GOT3 (cell line): ENCODE measurements around the gene SLC22A17.
"Not testable (repeated sequence)": the region's sequence is repeated elsewhere in the genome, so short reads cannot be mapped to it uniquely, and the experiment has no call there.

Experiments
- DNase-seq: peaks from one replicate; lab custom pipeline; 2025; ENCODE audit warnings: mixed read lengths; lab: John Stamatoyannopoulos, UW

Gene SLC22A17

DNA sequence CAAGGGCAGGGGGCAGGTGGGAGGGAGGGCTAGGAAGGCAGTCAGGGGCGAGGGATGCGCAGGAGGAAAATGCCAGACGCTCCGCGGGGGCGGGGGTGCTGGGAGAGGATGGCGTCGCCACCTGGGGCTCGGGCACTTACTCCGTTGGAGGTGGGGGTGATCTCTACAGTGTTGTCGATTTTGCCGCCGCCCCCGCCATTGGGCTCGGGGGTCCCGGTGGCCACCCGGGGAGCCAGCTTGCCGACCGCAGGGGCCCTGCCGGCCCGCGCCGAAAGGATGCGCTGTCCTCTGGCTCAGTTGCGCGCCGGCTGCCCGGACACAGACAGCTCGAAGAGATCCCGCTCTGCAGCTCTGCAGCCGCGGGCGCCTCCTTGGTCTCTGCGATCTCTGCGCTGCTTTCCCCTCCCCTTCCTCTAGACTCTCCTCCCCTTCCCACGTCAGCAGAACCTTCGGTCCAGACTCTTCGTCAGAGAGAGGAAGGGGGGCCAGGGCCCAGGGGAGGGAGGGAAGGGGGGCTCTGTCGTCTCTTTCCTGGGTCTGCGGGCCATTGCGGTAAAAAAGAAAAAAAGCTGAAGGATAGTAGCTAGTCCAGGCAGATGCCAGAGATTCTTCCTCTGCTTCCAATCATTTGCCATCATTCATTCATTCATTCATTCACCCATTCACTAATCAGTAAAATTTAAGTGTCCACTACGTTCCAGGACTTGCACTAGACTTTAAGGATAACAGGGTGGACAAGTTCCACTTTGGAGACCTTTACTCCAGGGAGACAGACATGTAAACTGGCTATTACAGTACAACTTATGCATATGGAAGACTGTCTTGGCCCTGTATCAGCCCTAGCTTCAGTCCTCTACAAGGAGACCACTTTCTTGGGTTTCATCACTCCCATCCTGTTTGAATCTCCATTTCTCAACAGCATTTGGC is at the start of gene SLC22A17:
Gene SLC22A17 (minus strand): TSS at position 382 of the 927 bp plus-strand sequence.
- no peak for DNase-seq

DNA sequence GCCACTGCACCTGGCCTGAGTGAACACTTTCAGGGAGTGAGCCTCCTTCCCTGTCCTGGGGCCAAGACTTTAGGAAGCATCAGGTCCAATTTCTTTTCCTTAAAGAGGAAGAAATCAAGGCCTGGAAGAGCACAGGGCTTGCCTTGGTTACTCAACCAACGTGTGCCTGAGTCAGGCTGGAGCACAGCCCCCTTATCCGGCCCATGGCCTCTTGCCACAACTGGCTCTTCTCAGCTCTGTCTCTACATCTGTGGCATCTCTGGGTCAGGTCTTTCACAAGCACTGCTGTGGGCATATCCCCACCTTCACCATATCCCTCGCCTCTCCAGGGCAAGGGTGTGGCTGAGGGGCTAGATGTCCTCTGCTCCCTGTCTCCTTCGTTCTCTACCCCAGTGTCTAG is 48.6 kb upstream of the SLC22A17 start:
- DNase-seq: no peak

DNA sequence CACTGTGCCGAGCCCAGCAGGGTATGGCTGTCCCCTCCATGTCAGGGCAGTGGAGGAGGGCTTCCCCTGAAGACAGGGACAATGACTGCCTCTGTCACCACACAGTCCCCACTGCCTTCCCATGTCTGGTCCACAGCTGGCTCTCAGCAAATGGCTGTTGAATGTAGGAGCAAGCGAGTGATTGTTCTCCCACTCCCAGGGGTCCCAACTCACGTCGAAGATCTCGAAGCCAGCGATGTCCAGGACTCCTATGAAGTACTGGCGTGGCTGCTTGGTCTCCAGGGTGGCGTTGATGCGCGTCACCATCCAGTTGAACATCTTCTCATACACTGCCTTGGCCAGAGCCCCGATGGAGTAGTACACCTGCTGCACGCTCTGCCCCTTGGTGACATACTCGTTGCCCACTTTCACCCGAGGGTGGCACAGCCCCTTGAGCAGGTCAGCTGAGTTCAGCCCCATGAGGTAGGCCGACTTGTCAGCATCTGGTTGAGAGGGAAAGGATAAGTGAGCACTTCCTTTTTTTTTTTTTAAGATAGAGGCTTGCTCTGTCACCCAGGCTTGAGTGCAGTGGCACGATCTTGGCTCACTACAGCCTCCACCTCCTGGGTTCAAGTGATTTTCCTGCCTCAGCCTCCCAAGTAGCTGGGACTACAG is 47.9 kb upstream of the SLC22A17 start:
- DNase-seq: not testable (repeated sequence)

DNA sequence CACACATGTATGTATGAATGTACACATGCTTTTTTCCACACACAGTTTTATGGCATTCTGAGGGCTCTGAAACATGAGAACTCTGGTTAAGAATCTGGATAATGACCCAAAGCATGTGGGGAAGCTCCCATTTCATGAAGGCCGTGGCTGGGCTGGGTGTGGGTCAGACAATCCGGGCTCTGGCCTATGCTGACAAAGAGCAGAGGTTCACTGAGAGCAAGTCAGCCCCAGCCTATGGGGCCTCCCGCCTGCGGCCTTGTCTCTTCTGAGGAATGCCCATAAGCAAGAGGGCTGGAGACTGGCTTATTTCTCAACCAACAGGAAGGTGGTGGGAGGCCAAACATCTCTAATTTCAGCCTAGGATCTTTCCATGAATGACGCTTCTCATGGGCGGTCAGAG is 46.9 kb upstream of the SLC22A17 start:
- DNase-seq: no peak

DNA sequence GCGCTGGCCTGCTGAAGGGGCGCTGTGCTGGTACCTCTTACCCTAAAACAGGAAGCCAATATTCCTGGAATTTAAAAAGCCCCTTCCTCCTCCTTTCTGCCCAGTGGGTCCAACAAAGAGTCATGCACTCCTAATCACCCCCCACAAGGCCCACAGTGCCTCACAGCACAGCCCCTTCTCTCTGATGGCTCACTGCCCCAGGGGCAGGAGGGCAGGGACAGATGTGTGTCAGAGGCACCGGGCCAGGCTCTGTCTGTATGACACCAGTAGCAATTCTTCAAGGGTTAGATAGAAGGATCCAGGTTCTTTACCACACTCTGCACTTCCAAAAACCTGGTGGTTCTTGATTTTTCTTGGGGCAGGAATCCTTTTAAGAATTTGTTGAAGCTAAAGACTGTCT is 46.4 kb upstream of the SLC22A17 start:
- no peak for DNase-seq

DNA sequence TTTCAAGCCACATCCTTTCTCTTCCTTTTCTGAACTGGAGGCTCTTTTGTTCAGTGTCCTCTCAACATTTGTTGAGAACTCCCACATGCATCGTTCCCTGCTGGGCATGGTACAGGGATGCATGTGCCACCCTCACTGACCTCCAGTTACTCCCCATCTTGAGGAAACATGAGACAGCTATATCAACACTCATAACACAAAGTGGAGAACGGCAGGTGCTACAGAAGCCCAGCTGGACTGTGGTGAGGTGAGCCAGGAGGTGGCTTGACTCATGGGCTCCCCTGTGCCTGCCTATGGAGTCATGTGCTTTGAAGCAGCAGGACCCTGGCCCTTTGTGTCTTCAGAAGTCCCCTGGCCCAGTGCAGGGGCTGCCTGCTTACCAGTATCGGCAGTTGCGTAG is 45.7 kb upstream of the SLC22A17 start:
- no peak for DNase-seq

DNA sequence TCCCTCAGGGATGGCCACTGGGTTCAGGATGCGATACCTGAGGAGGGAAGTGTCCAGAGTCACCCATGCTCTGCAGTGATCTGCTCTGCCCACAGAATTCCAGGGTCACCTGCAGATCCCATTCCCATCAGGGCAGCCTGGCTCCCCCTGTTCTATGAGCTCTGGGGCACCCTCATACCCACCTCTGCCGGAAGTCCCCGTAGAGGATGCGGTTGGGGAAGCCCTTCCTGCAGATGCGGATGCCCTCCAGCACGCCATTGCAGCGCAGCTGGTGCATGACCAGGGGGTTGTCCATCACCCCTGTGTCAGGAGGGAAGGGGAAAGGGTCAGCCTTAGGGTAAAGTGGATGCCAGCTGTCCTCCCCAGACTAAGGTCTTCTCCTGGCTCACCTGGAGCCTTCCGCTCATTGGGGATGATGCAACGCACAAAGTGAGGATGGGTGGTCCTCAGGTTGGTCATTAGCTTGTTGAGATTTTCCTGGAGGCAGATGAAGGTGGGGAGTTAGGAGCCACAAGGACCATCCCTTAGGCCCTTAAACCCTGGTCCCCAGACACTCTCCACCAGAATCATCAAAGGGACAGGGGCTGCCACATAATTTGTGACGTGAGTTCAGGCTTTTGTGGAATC is 44.2 kb upstream of the SLC22A17 start:
- no peak for DNase-seq

DNA sequence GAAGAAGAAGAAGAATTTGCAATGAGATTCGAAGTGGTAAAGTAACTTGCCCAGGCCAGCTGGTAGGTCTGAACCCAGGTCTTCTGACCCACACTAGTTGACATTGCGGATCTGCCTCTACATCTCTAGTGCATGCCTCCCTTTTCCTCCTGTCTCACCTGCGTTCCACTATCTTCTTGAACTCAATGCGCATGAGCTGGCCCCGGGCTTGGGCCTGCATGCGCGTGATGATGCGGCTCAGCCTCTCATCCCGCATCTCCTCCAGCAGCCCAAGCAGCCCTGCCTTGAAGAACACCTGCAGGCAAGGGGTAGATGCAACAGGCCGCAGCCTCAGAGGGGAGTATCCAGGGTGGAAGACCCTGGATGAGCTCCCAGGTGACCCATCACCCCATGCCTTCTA is 43.4 kb upstream of the SLC22A17 start:
- DNase-seq: no peak

DNA sequence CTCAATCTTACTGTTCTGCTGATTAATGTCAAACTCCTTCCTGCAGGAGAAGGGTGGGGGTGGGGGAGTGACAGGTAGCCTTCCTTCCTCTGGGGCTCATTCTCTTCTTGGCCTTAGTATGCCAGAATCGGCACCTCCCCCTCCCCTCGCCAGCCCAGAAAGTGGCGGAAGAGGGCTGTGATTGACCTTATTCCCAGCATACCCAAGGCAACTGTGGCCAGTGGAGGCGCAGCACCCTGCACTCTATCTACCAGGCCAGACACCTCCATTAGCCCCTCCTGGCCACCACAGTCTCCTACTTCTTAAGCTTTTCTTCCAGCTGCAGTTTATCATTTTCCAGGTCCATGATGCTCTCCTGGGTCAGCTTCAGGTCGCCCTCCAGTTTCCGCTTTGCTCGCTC is 39.9 kb upstream of the SLC22A17 start:
- DNase-seq: no peak

DNA sequence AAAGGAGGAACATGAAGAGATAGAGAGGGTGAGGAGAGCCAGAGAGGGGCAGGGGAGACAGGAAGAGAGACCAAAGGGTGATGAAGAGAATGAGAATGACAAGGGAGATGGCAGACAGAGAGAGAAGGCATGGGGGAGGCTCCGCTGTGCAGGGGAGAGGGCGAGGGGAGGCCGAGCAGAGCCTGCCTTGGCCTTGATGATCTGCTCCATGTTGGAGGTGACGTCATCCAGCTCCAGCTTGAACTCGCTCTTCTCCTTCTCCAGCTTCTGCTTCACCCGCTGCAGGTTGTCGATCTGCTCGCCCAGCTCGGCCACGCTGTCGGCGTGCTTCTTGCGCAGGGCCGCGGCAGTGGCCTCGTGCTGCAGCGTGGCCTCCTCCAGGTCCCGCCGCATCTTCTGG is 37.2 kb upstream of the SLC22A17 start:
- DNase-seq: not testable (repeated sequence)

DNA sequence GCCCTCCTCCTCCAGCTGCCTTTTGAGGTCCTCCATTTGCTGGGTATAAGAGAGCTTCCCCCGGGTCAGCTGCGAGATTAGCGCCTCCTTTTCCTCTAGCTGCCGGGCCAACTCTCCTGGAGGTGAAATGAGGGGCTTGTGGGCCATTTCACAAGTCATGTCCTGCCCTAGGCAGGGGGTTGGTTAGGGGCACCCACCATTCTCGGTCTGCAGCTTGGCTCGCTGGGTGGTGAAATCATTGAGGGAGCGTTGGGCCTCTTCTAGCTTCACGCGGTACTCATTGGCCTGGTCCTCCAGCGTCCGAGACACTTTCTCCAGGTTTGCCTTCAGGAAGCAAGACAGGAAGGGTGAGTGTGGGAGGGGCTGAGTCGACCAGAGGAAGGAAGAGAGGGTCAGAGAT is 36.7 kb upstream of the SLC22A17 start:
- no peak for DNase-seq

DNA sequence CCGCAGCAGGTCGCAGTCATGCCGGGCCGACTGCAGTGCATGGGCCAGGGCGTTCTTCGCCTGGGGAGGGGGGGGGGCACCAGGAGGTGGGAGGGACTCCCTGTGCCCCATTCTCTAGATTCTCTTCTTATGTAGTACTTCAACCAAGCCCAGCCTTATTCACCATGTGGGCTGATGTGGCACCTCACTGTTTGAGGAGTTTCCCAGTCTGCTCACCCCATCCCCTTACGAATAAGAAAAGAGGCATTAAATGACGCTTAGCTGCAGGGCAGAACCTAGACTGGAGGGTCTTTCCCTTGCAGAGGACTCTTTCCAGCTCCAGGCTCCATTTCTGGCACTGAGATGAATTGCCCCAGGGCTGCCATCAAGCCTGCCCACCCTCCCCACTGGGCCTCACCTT is 36.3 kb upstream of the SLC22A17 start:
- DNase-seq: no peak

DNA sequence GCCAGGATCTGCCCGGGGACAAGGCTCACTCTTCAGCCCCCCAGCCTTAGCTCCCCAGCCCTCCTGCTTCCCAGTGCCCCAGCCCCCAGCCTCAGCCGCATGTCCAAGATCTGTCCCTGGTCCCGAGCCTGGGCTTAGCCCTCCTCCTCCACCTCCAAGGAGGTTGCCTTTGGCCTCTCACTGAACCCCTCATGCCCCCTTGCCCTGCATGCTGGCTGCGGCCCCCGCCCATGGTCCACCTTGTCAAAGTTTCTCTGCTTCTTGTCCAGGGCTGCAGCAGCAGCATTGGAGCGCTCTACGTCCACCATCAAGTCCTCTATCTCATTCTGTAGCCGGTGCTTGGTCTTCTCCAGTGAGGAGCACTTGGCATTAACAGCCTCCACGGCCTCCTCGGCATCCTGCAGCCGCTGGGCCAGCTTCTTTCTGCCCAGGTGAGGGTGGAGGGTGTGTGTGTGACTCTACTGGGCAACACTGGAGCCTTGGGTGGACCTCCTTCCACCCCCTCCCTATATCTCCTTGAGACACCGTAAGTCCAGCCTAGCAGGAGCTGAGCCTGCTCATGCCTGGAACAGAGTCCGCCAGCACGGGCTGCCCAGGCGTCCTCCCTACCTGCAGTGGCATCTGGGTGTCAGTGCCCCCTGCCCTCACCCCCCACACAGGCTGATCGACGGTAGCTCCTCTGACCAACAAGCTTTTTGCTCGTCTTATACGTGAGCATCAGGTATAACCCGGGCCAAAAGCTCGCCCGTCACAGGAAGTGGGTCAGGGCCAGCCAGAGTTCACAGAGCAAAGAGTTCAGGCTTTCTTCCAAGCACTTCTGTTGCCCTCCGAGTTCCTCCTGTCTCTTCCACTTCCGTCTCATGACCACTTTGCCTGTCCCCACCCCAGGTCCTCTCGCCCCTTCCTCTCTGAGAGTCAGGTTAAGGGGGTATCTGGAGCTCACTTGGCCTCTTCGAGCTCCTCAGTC is 35.5 kb upstream of the SLC22A17 start:
- DNase-seq: no peak

DNA sequence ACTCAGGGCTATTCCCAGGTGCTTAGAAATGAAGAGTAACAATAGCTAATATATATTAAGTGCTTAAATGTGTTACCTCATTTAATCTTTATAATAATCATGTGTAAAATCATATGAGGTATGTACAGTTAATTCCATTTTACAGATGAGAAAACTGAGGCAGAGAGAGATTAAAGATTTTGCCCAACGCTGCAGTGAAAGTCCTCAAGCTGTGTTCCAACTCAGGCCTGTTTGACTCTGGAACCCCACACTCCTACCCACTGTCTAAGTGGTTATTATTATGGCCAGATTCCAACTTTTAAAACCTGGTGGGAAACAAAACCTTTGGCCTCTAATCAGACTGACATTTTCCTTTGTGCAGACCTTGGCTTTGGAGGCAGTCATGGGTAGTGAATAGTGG is 34.3 kb upstream of the SLC22A17 start:
- no peak for DNase-seq

DNA sequence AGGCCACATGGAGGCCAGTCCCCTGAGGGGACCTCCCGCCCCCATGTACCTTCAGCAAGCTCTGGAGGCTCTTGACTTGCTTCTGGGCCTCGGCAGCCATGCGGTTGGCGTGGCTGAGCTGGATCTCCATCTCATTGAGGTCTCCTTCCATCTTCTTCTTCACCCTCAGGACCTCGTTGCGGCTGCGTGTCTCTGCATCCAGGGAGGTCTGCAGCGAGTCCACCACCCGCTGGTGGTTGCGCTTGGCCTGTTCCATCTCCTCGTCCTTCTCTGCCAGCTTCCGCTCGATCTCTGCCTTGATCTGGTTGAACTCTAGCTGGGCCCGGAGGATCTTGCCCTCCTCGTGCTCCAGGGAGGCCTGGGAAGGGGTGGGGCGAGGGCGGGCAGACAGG is 33.6 kb upstream of the SLC22A17 start:
- not testable (repeated sequence) for DNase-seq

DNA sequence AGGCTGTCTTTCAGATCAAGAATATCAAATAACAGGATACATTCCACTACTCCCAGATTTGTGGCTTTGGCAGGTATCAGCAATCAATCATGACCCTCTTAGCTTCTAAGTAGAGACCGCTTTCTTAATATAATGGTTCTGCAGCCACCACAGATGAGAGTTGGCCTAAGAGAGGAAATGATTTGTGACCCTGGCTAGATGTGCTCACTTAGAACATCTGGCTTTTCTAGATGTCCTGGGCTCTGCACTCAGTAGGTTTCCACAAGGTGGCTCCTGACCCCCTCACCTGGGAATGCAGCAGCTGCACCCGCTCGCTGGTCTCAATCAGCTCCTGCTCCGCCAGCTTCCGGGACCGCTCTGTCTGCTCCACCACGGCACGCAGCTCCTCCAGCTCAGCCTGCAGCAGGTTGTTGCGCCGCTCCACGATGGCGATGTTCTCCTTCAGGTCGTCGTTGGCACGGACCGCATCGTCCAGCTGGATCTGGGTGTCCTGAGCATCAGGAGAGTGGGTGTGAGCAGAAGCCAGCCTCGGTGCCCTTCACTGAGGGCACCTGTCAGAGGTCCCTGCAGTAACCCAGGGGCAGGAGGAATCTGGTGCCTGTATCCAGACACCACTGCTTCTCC is 33.1 kb upstream of the SLC22A17 start:
- no peak for DNase-seq

DNA sequence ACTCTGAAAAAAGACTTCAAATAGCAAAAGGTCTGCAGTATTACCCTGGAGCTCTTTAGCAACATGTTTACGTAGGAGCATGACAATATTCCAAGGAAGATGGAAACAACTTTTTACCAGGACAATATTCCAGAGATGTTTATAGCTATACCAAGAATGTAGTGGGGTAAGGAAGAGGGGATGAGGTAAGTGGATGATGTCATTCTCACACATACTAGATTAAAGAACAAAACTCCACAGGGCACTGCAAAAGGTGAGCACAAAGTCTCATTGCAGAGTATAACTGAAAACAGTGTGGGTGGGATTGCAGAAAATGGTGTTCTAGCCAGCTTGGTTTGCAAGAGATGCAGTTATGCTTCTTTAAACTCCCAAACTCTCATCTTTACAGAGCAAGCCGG is 32.6 kb upstream of the SLC22A17 start:
- no peak for DNase-seq

DNA sequence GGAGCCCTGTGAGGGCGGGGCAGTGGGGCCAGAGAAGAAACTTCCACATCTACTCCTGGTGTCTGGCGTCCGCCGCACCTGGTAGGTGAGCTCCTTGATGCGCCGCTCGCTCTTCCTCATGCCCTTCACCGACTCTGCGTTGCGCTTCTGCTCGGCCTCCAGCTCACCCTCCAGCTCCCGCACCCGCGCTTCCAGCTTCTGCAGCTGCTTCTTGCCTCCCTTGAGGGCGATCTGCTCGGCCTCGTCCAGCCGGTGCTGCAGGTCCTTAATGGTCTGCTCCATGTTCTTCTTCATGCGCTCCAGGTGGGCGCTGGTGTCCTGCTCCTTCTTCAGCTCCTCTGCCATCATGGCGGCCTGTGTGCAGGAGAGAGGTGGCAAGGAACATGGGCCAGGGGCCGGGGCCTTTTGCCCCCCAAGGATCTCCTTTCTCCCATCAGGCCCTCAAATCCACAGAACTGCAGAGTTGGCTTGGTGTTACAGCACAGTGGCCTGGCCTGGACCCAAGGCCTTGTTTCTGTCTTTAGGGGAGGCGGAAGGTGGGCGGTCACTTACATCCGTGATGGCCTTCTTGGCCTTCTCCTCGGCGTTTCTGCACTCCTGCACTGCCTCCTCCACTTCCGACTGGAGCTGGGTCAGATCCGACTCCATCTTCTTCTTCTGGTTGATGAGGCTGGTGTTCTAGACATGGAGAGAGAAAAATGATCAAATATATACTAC is 31.8 kb upstream of the SLC22A17 start:
- no peak for DNase-seq

DNA sequence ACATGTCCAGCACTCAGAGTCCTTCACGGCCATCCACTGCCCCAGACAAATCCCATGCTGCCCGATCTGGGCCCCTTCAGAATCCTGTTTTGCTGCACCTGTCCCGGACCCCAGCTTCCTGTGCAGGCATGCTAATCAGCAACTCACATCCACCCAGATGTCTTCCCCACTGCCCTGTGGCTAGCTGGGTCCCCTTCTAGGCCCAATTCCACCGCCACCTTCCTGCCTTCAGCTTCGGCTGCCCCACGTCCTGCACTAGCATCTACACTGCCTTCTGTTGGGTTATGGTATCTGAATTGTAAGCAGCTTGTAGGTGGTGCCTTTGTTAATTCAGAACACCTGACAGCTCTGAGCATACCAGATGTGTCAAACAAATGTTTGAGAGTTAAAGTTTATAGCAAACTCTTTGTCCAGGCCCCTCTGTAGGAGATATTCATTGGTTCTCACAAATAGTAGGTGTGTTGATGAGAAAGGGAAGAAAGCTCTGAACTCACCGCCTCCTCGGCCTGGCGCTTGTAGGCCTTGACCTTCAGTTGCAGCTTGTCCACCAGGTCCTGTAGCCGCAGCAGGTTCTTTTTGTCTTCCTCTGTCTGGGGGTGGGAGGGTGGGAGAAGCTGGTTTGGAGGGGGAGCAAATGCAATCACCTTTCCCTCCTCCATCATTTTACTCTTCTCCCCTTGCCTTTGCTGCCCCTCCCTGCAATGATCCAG is 30.2 kb upstream of the SLC22A17 start:
- no peak for DNase-seq

DNA sequence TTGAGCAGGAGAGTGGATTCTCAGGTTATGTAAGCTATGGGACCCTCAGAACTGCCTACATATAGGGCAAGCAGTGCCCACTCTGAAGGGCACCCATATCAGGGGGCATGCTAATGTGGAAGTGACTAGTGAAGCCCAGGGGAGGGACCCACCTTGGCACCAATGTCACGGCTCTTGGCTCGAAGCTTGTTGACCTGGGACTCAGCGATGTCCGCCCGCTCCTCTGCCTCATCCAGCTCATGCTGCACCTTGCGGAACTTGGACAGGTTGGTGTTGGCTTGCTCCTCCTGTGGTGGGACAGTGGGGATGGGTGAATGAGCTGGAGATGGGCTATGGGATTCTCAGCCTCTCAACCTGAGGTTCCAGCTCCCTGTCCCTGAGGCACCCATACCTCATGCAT is 29.6 kb upstream of the SLC22A17 start:
- no peak for DNase-seq
